GM12801 (cell line): ENCODE results near the gene GIGYF2.

Source experiments
- TF ChIP-seq, protein P1 (sequence below): IDR thresholded peaks from one replicate; pipeline ENCODE4 v1.5.1; 2011; ENCODE audit warnings: control low read depth; ENCODE audit not compliant: insufficient read length; ENCODE audit errors: extremely low read depth

The GIGYF2 gene

DNA sequence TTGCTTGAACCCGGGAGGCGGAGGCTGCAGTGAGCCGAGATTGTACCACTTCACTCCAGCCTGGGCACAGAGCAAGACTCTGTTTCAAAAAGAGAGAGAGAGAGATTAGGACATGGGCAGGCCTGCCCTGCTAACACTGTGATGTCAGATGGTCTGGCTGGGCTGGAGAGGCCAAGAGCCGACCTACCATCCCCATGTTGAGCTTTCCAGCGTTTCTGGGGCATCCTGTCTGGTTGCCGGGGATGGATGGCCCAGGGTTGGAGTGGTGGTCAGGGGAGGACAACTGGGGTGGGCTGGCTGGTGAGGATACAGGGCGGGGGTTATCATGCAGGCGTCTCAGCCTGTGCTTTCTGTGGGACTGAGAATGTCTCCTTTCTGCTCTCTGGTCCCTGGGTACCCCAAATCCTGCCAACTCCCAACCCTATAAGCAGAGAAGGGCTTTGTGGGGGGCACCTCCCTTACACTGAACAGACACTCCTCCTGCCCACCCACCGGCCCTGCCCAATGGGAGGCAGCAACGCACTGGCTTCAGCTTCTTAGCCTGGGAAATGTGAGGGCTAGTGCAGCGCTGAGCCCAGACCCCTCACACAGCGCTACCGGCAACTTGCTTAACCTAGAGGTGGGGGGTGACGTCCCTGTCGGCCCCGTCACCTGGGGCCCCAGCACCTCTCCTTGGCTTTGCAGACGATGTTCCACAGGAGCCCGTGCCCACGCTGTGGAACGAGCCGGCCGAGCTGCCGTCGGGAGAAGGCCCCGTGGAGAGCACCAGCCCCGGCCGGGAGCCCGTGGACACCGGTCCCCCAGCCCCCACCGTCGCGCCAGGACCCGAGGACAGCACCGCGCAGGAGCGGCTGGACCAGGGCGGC, 178.4 kb downstream of the GIGYF2 start:
- TF ChIP-seq, protein P1, sequence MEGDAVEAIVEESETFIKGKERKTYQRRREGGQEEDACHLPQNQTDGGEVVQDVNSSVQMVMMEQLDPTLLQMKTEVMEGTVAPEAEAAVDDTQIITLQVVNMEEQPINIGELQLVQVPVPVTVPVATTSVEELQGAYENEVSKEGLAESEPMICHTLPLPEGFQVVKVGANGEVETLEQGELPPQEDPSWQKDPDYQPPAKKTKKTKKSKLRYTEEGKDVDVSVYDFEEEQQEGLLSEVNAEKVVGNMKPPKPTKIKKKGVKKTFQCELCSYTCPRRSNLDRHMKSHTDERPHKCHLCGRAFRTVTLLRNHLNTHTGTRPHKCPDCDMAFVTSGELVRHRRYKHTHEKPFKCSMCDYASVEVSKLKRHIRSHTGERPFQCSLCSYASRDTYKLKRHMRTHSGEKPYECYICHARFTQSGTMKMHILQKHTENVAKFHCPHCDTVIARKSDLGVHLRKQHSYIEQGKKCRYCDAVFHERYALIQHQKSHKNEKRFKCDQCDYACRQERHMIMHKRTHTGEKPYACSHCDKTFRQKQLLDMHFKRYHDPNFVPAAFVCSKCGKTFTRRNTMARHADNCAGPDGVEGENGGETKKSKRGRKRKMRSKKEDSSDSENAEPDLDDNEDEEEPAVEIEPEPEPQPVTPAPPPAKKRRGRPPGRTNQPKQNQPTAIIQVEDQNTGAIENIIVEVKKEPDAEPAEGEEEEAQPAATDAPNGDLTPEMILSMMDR, result no peak

DNA sequence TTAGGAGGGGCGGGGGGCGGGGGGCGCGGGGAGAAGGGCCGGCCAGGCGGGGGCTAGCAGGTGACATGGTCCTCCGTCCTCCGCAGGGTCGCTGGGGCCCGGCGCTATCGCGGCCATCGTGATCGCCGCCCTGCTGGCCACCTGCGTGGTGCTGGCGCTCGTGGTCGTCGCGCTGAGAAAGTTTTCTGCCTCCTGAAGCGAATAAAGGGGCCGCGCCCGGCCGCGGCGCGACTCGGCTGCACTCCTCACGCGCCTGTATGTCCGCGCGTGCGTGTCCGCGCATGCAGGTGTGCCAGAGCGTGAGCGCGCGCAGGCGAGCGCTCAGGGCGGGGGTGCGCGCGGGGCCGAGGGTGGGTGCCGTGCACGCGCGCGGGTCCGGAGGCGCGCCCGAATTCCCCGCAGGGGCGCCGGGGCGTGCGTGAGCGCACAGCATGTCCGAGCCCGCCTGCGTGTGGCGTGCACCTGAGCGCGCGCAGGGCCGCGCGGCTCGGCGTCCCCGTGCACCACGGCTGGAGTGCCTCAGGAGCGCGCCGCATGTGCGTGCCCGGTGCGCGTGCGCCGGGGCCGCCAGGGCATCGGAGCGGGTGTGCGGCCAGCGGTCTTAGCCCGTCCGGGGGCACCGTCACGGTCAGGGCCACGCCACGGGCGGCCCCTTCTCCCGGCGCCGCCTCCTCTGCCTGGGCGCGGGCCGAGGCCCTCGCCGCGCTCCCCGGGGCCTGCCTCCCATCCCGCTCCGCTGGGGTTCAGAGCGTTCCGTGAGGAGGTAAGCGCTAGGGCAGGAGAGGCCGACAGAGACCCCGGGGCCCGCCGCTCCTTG, 179.2 kb downstream of the GIGYF2 start:
- TF ChIP-seq, protein P1, result no peak

DNA sequence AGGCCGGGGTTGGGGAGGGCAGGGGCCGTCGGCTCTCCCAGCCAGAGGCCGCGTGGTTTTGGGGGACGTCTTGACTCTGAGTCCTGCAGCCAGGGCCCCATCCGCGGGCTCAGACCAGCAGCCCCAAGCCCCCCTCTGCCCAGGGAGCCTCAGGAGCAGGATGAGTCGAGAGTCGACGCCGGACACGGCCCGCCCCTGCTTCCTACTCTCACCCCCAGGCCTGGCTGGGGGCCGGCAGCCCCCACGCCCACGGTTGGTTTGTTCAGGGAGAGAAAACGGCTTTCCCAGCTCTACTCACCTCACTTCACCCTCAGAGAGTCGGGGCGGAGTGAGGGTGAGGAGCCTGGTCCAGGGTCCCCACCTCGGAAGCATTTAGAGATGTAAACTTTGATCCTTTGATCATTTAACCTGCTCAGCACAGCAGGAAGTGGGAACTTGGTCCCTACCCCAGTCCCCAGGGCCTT, 179.9 kb downstream of the GIGYF2 start:
- TF ChIP-seq, protein P1, result no peak

DNA sequence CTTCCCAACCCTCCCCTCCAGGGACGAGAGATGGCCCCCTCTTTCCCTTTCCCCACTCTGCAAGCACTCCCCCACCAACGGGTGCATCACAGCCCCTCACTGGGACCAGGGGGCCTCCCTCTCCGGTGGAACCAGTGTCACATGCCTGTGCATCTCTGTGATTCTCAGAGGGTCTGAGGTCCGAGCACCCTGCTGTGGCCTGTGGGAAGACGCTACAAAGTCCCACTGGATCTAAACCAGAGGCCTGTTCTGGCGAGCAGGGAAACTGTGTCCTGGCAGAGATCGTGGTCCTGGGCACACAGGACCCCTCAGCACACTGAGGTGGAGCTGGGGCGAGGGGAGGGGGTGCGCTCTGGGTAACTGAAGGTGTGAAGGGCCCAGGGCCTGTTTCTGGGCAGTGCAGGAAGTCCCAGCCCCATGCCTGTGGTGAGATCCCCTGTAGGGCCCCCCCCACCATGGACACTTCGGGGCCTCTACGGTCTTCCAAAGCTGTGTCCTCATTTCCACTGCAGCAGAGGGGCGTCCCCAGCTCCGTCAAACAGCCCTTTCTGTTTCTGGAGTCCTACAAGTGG, 180.9 kb downstream of the GIGYF2 start:
- TF ChIP-seq, protein P1, result no peak

DNA sequence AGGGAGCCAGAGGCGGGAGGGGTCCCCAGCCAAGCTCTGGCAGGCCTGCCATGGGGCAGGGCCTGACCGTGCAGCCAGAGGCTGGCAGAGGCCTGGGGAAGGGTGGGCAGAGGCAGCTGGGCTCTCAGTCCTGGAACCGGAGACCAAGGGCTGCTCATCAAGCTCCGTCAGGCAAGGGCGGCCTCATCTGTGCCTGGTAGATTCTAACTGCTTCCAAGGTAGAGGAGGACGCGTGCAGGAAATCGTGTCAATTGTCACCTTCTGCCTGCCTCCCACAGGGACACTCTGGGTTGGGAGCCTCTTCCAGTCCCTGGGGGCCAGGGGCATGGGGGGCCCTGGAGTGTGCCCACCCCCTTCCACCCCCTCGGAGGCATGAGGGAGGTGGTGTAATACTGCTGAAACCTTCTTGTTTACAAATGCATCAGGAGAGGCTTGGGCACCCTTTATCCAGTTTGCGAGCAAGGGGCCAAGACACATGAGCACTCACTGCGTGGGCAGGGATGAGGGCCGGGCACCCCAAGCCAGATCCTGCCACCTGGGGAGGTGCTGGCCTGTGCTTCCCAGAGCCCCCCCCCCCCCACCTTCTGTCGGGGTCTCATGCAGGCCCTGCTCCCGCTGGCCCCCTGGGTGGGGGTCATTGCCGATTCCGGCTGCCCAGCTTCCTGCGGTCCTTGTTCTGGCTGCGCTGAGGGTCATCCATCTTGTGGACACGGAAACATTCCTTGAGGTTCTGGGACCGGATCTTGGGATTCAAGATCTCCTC, 181.9 kb downstream of the GIGYF2 start:
- TF ChIP-seq, protein P1, result no peak

DNA sequence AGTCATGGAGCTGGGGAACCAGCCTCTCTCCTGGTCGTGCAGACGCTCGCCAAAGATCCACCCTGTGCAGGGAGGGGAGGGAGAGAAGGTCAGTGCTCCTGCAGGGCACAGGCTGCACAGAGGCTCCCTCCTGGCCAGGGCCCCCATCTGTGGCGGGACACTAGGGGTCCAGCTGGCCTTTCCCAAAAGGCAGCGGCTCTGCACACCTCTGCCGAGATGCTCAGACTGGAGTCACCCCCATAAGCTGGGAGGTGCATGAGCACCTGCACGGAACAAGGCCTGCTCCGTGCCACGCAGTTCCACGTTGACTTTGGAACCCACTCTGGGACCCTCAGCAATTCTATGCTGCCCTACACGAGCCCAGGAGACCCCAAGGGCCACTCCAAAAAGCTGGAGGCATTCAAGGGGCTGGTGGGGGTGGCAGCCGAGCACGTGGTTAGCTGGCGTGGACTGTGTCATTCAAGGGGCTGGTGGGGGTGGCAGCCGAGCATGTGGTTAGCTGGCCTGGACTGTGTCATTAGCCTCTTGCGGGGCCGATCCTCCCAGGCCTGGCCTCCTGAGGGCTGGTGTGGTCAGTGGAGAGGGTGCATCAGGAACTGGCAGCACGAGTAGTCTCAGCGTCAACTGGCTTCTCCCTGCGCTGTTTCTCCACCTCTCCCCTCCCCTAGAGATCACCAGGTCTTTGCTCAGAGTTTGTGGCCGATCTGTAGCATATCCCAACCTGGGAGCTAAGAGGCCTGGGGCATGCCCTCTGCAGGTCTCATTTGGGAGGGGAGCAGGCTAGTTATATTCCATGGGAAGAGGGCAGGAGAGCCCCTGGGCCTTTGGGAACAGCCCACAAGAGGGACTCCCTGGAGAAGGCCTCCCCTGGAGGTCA, 182.7 kb downstream of the GIGYF2 start:
- TF ChIP-seq, protein P1, result no peak
